Stomach (tissue), 19 donors: Measurements from ENCODE around the gene RPL18. TPM values are rescaled to one million over a fixed set of nuclear protein-coding genes. Genes with fewer than 3 reads are reported as not detected.

ENCODE experiments used
- DNase-seq, 2 donors: peaks; one replicate each; pipeline versions ENCODE4 v3.0.0 to v3.0.0-alpha.2; 2013 to 2019
- H3K27ac ChIP-seq, 5 donors: fragments of 200-600 bp in 4 of 5; sonication (generic) in 4 of 5; one replicate each; pipeline ENCODE4 v1.5.1; 2013 to 2019; ENCODE audit warnings: mild to moderate bottlenecking in 1 of 5, moderate library complexity in 1 of 5
- H3K27me3 ChIP-seq, 3 donors: fragments of 200-600 bp; sonication (generic); one replicate each; pipeline ENCODE4 v1.5.1; 2017 to 2019; ENCODE audit warnings: mixed run types in 1 of 3
- H3K36me3 ChIP-seq, 4 donors: fragments of 200-600 bp; sonication (generic); 1 replicate in 3 of 4; 2 replicates in 1 of 4; pipeline ENCODE4 v1.5.1; 2016 to 2019
- H3K4me1 ChIP-seq, 4 donors: fragments of 200-600 bp; sonication (generic); one replicate each; pipeline ENCODE4 v1.5.1; 2016 to 2019
- H3K4me3 ChIP-seq, 4 donors: fragments of 200-600 bp; sonication (generic) in 3 of 4; one replicate each; pipeline ENCODE4 v1.5.1; 2016 to 2019; ENCODE audit warnings: mild to moderate bottlenecking in 1 of 4
- H3K9me3 ChIP-seq, 4 donors: fragments of 200-600 bp; sonication (generic); one replicate each; pipeline ENCODE4 v1.5.1; 2016 to 2019
- CTCF ChIP-seq, 7 experiments: fragments of 450-650 bp in 4 of 7; fragments of 200-600 bp in 3 of 7; sonication (generic) in 3 of 7; IDR thresholded peaks; one replicate each; pipeline ENCODE4 v1.5.1; 2016 to 2019; ENCODE audit warnings: antibody characterized with exemption in 7 of 7, control low read depth in 2 of 7, mild to moderate bottlenecking in 1 of 7
- EP300 ChIP-seq: sonication (generic); formaldehyde crosslinking; IDR thresholded peaks from one replicate; pipeline ENCODE4 v1.6.1; 2017; ENCODE audit warnings: antibody characterized with exemption
- POLR2A ChIP-seq, 4 donors: fragments of 450-650 bp; IDR thresholded peaks; one replicate each; pipeline ENCODE4 v1.6.1; 2016; ENCODE audit warnings: antibody characterized with exemption in 4 of 4, control low read depth in 2 of 4, mild to moderate bottlenecking in 1 of 4, moderate library complexity in 1 of 4
- POLR2AphosphoS5 ChIP-seq, 3 donors: sonication (generic); formaldehyde crosslinking; IDR thresholded peaks; one replicate each; pipeline ENCODE4 v1.6.1; 2016; ENCODE audit warnings: antibody characterized with exemption in 3 of 3
- WGBS, 5 donors: extraction: QIAGEN DNeasy Blood & Tissue Kit in 3 of 5; methylation state at CpG; one replicate each; pipeline versions ENCODE4 v1.1.5 to v1.1.7; 2013 to 2018; 5-methylcytosine and 5-hydroxymethylcytosine counted together
- intact Hi-C: fragments of 100-400 bp; cut with DNase I; formaldehyde crosslinking; loops from one replicate; pipeline ENCODE4 v1.15.1; 2023; ENCODE audit warnings: low total_unique reads
- long read RNA-seq, 10 donors: transcript quantifications; one replicate each; lab custom pipeline, GENCODE V29; 2026
- polyA plus RNA-seq, 3 donors: library from polyadenylated mRNA; stranded (reverse); fragments of 200-250 nt; gene quantifications; one replicate each; pipeline ENCODE4 v1.2.3, GENCODE V29; 2013
- total RNA-seq, 5 donors: library from RNA; depleted of rRNA; stranded (reverse); fragments of >200 nt; gene quantifications; one replicate each; pipeline versions ENCODE4 v1.1.0 to v1.2.3, GENCODE V29; 2014 to 2016
- donor health status: healthy with polysubstance abuse.
- donor health status: Bipolar disorder and iron deficiency.
- donor health status: healthy.

Gene RPL18
- total RNA-seq (1,000 to 10,000 TPM; 1,272 to 3,316 (median 1,768) TPM), polyA plus RNA-seq (1,000 to 10,000 TPM; 2,771 to 3,739 (median 3,620) TPM)
- long read RNA-seq, donor 1, transcript RPL18-203 (1 exons, 3,844 nt), result minor isoform, 6 of 244 reads
- long read RNA-seq, donor 1, transcript RPL18-205 (6 exons, 1,036 nt), result minor isoform, 6 of 244 reads
- long read RNA-seq, donor 1, transcript RPL18-208 (7 exons, 1,004 nt), result major isoform, 134 of 244 reads
- long read RNA-seq, donor 1, transcript RPL18-201 (6 exons, 612 nt), result minor isoform, 27 of 244 reads
- long read RNA-seq, donor 1, partial matches to known transcripts, result 63 of 244 reads
- long read RNA-seq, donor 1, other reads (novel, unspliced or antisense), result 0 of 244 reads
- long read RNA-seq, donor 2, transcript RPL18-205 (6 exons, 1,036 nt), result minor isoform, 10 of 309 reads
- long read RNA-seq, donor 2, transcript RPL18-208 (7 exons, 1,004 nt), result major isoform, 224 of 309 reads
- long read RNA-seq, donor 2, transcript RPL18-201 (6 exons, 612 nt), result minor isoform, 33 of 309 reads
- long read RNA-seq, donor 2, partial matches to known transcripts, result 33 of 309 reads
- long read RNA-seq, donor 2, other reads (novel, unspliced or antisense), result 0 of 309 reads
- long read RNA-seq, donor 3, transcript RPL18-205 (6 exons, 1,036 nt), result minor isoform, 9 of 386 reads
- long read RNA-seq, donor 3, transcript RPL18-207 (2 exons, 666 nt), result minor isoform, 14 of 386 reads
- long read RNA-seq, donor 3, transcript RPL18-208 (7 exons, 1,004 nt), result major isoform, 236 of 386 reads
- long read RNA-seq, donor 3, transcript RPL18-201 (6 exons, 612 nt), result minor isoform, 34 of 386 reads
- long read RNA-seq, donor 3, partial matches to known transcripts, result 83 of 386 reads
- long read RNA-seq, donor 3, other reads (novel, unspliced or antisense), result 0 of 386 reads
- long read RNA-seq, donor 4, transcript RPL18-208 (7 exons, 1,004 nt), result major isoform, 23 of 55 reads
- long read RNA-seq, donor 4, transcript RPL18-207 (2 exons, 666 nt), result minor isoform, 5 of 55 reads
- long read RNA-seq, donor 4, transcript RPL18-201 (6 exons, 612 nt), result minor isoform, 5 of 55 reads
- long read RNA-seq, donor 4, partial matches to known transcripts, result 21 of 55 reads
- long read RNA-seq, donor 4, other reads (novel, unspliced or antisense), result 0 of 55 reads
- long read RNA-seq, donor 5, transcript RPL18-205 (6 exons, 1,036 nt), result minor isoform, 9 of 466 reads
- long read RNA-seq, donor 5, transcript RPL18-201 (6 exons, 612 nt), result minor isoform, 61 of 466 reads
- long read RNA-seq, donor 5, transcript RPL18-208 (7 exons, 1,004 nt), result major isoform, 293 of 466 reads
- long read RNA-seq, donor 5, transcript RPL18-207 (2 exons, 666 nt), result minor isoform, 12 of 466 reads
- long read RNA-seq, donor 5, partial matches to known transcripts, result 79 of 466 reads
- long read RNA-seq, donor 5, other reads (novel, unspliced or antisense), result 0 of 466 reads
- long read RNA-seq, donor 6, transcript RPL18-208 (7 exons, 1,004 nt), result major isoform, 608 of 925 reads
- long read RNA-seq, donor 6, transcript RPL18-203 (1 exons, 3,844 nt), result minor isoform, 17 of 925 reads
- long read RNA-seq, donor 6, transcript RPL18-205 (6 exons, 1,036 nt), result minor isoform, 18 of 925 reads
- long read RNA-seq, donor 6, transcript RPL18-201 (6 exons, 612 nt), result minor isoform, 101 of 925 reads
- long read RNA-seq, donor 6, partial matches to known transcripts, result 142 of 925 reads
- long read RNA-seq, donor 6, other reads (novel, unspliced or antisense), result 5 of 925 reads
- long read RNA-seq, donor 7, transcript RPL18-208 (7 exons, 1,004 nt), result major isoform, 334 of 597 reads
- long read RNA-seq, donor 7, transcript RPL18-207 (2 exons, 666 nt), result minor isoform, 21 of 597 reads
- long read RNA-seq, donor 7, transcript RPL18-205 (6 exons, 1,036 nt), result minor isoform, 11 of 597 reads
- long read RNA-seq, donor 7, transcript RPL18-201 (6 exons, 612 nt), result minor isoform, 50 of 597 reads
- long read RNA-seq, donor 7, partial matches to known transcripts, result 168 of 597 reads
- long read RNA-seq, donor 7, other reads (novel, unspliced or antisense), result 0 of 597 reads
- long read RNA-seq, donor 8, transcript RPL18-207 (2 exons, 666 nt), result minor isoform, 24 of 649 reads
- long read RNA-seq, donor 8, transcript RPL18-208 (7 exons, 1,004 nt), result major isoform, 403 of 649 reads
- long read RNA-seq, donor 8, transcript RPL18-203 (1 exons, 3,844 nt), result minor isoform, 10 of 649 reads
- long read RNA-seq, donor 8, transcript RPL18-201 (6 exons, 612 nt), result minor isoform, 75 of 649 reads
- long read RNA-seq, donor 8, partial matches to known transcripts, result 127 of 649 reads
- long read RNA-seq, donor 8, other reads (novel, unspliced or antisense), result 0 of 649 reads
- long read RNA-seq, donor 9, transcript RPL18-208 (7 exons, 1,004 nt), result major isoform, 263 of 599 reads
- long read RNA-seq, donor 9, transcript RPL18-207 (2 exons, 666 nt), result minor isoform, 50 of 599 reads
- long read RNA-seq, donor 9, transcript RPL18-201 (6 exons, 612 nt), result minor isoform, 53 of 599 reads
- long read RNA-seq, donor 9, transcript RPL18-205 (6 exons, 1,036 nt), result minor isoform, 18 of 599 reads
- long read RNA-seq, donor 9, partial matches to known transcripts, result 191 of 599 reads
- long read RNA-seq, donor 9, other reads (novel, unspliced or antisense), result 0 of 599 reads
- long read RNA-seq, donor 10, transcript RPL18-201 (6 exons, 612 nt), result minor isoform, 35 of 262 reads
- long read RNA-seq, donor 10, transcript RPL18-207 (2 exons, 666 nt), result minor isoform, 6 of 262 reads
- long read RNA-seq, donor 10, transcript RPL18-208 (7 exons, 1,004 nt), result major isoform, 169 of 262 reads
- long read RNA-seq, donor 10, partial matches to known transcripts, result 42 of 262 reads
- long read RNA-seq, donor 10, other reads (novel, unspliced or antisense), result 0 of 262 reads

- intact Hi-C loops, result no loop called here
Observed at GRCh38 chr19:48618916-48619691, at the start of gene RPL18, which contains the start of gene SPHK2. RPL18 (minus strand) TSS chr19:48619178; CDS start chr19:48619143, 35 bp downstream. SPHK2 (plus strand) TSS chr19:48619506; CDS start chr19:48620515, 1,009 bp downstream.

DNA sequence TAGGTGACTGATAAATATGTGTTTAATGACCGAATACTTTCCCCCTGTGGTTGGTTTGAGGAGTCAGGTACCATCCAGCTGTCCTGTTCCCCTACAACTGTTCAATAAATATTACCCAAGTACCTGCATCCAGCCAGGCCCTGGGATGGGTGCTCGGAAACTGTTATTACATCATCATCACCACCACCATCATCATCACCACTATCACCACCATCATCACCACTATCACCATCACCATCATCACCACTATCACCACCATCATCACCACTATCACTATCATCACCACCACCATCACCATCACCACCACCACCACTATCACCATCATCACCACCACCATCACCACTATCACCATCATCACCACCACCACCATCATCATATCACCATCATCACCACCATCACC is 49.8 kb upstream of the RPL18 start:
- DNase-seq, result no peak
- no peaks in the 10 kb centered on the region for H3K9me3 ChIP-seq
- no peak for TF ChIP-seq POLR2A (IDR thresholded peaks at IDR 0.05)
- TF ChIP-seq EP300, result no peak
- TF ChIP-seq CTCF (IDR thresholded peaks at IDR 0.05), result no peak
- TF ChIP-seq POLR2AphosphoS5 (IDR thresholded peaks at IDR 0.05), result no peak
- intact Hi-C loops, result no loop called here
- H3K4me3 ChIP-seq, result no peak overlapping the region
- 88 to 97% (median 94%) methylated on average over 2 of the region's 2 CpGs for WGBS, 5 donors
- H3K27me3 ChIP-seq, result no peaks in the 10 kb centered on the region
- H3K4me1 ChIP-seq, result no peaks in the 10 kb centered on the region
- no peak overlapping the region for H3K27ac ChIP-seq
- H3K36me3 ChIP-seq, result no peaks in the 10 kb centered on the region

More at GRCh38 chr19:48618916-48619691, at the start of gene RPL18, which contains the start of gene SPHK2:
- Histone ChIP-seq H3K27ac (peak within 1 kb of the TSS; percentile 82 to 94 (median 93)), H3K4me1 (peaks cover 50 to 76% (median 61%) of the 10 kb centered on the region in 4 donors), H3K27me3 (no peaks in the 10 kb centered on the region), H3K9me3 (no peaks in the 10 kb centered on the region), H3K4me3 (peak within 1 kb of the TSS; percentile 72 to 93 (median 90)), H3K36me3 (peaks cover 24 to 32% (median 30%) of the 10 kb centered on the region in 4 donors)
- TF ChIP-seq POLR2A (IDR thresholded peaks at IDR 0.05) (peak in 2 of 4 donors; percentile 70 to 73), POLR2AphosphoS5 (IDR thresholded peaks at IDR 0.05) (peak; percentile 92 to 99 (median 97)), CTCF (IDR thresholded peaks at IDR 0.05) (no peak)
- DNase-seq, result peak; percentile 97 to 100
- whole genome bisulfite sequencing, 5 donors, result 0 to 1% (median 0%) methylated on average over 37 to 69 of the region's 69 CpGs
